Skeletal muscle tissue (tissue), 4 donors: Measurements from ENCODE around the gene MXRA7. TPM values are rescaled to one million over a fixed set of nuclear protein-coding genes. Genes with fewer than 3 reads are reported as not detected.
A peak's percentile ranks its signal among the peaks of the same experiment; 100 is the strongest.
"Not testable (repeated sequence)": the region's sequence is repeated elsewhere in the genome, so short reads cannot be mapped to it uniquely, and the experiment has no call there.

Source experiments
- H3K27ac ChIP-seq: one replicate; pipeline ENCODE4 v1.7.0; 2013; ENCODE audit warnings: mild to moderate bottlenecking, low read depth, low read length, inconsistent platforms
- H3K27me3 ChIP-seq, 3 donors: one replicate each; pipeline ENCODE4 v1.7.0; 2013; ENCODE audit warnings: low read length in 3 of 3; ENCODE audit not compliant: control insufficient read depth in 3 of 3, insufficient read depth in 3 of 3
- H3K36me3 ChIP-seq, 3 donors: one replicate each; pipeline ENCODE4 v1.7.0; 2013; ENCODE audit warnings: low read length in 3 of 3; ENCODE audit not compliant: control insufficient read depth in 3 of 3, insufficient read depth in 3 of 3
- H3K4me1 ChIP-seq, 3 donors: one replicate each; pipeline ENCODE4 v1.7.0; 2013; ENCODE audit warnings: low read length in 3 of 3, mild to moderate bottlenecking in 3 of 3; ENCODE audit not compliant: control insufficient read depth in 3 of 3, insufficient read depth in 3 of 3
- H3K4me3 ChIP-seq, 3 donors: one replicate each; pipeline ENCODE4 v1.7.0; 2013; ENCODE audit warnings: low read length in 3 of 3
- H3K9ac ChIP-seq, 3 donors: one replicate each; pipeline ENCODE4 v1.7.0; 2013; ENCODE audit warnings: low read length in 3 of 3, mild to moderate bottlenecking in 3 of 3, moderate library complexity in 2 of 3, low read depth in 1 of 3
- H3K9me3 ChIP-seq, 3 donors: one replicate each; pipeline ENCODE4 v1.7.0; 2013; ENCODE audit warnings: low read length in 3 of 3; ENCODE audit not compliant: control insufficient read depth in 3 of 3
- total RNA-seq: library from RNA; depleted of rRNA; stranded (reverse); fragments of >200 nt; gene quantifications from one replicate; pipeline ENCODE4 v1.2.3, GENCODE V29; 2014
- donor health status: Osteomylitis.

MXRA7 gene
- total RNA-seq, 1 donor from 2014 or later: 75.7 TPM

GRCh38 chr17:76707985-76708807, 2.6 kb downstream of the MXRA7 start:
- H3K27ac ChIP-seq: peak overlapping the region; percentile 83
- peak overlapping the region; percentile 33 to 89 (median 81) for H3K9ac ChIP-seq
- H3K4me3 ChIP-seq: peak overlapping the region; percentile 51 to 85 (median 66)
- H3K36me3 ChIP-seq: peaks cover 5 to 8% (median 5%) of the 10 kb centered on the region in 3 donors
- no peaks in the 10 kb centered on the region for H3K9me3 ChIP-seq
- H3K4me1 ChIP-seq: peaks cover 37 to 50% (median 37%) of the 10 kb centered on the region in 3 donors
- H3K27me3 ChIP-seq: no peaks in the 10 kb centered on the region

GRCh38 chr17:76706817-76707216, 3.9 kb downstream of the MXRA7 start:
- H3K4me3 ChIP-seq: no peak overlapping the region
- peaks cover 33 to 49% (median 41%) of the 10 kb centered on the region in 3 donors for H3K4me1 ChIP-seq
- H3K27ac ChIP-seq: no peak overlapping the region
- H3K27me3 ChIP-seq: no peaks in the 10 kb centered on the region
- no peak overlapping the region for H3K9ac ChIP-seq
- no peaks in the 10 kb centered on the region for H3K9me3 ChIP-seq
- peaks cover 0 to 5% (median 0%) of the 10 kb centered on the region in 3 donors for H3K36me3 ChIP-seq

- H3K9me3 ChIP-seq: no peaks in the 10 kb centered on the region
- H3K4me1 ChIP-seq: peaks cover 42 to 54% (median 53%) of the 10 kb centered on the region in 3 donors
- H3K27me3 ChIP-seq: no peaks in the 10 kb centered on the region
- peak overlapping the region in 1 of 3 donors; percentile 55 for H3K9ac ChIP-seq
- no peak overlapping the region for H3K4me3 ChIP-seq
- peaks cover 0 to 5% (median 0%) of the 10 kb centered on the region in 3 donors for H3K36me3 ChIP-seq
- H3K27ac ChIP-seq: no peak overlapping the region
These were observed 6.0 kb downstream of the MXRA7 start for GRCh38 chr17:76704805-76705204.

- Histone ChIP-seq H3K4me3 (no peak overlapping the region), H3K9ac (no peak overlapping the region), H3K9me3 (no peaks in the 10 kb centered on the region), H3K27me3 (no peaks in the 10 kb centered on the region), H3K27ac (no peak overlapping the region), H3K4me1 (peaks cover 42 to 53% (median 52%) of the 10 kb centered on the region in 3 donors), H3K36me3 (no peaks in the 10 kb centered on the region)
These were observed 7.7 kb downstream of the MXRA7 start for GRCh38 chr17:76702941-76703637.

DNA sequence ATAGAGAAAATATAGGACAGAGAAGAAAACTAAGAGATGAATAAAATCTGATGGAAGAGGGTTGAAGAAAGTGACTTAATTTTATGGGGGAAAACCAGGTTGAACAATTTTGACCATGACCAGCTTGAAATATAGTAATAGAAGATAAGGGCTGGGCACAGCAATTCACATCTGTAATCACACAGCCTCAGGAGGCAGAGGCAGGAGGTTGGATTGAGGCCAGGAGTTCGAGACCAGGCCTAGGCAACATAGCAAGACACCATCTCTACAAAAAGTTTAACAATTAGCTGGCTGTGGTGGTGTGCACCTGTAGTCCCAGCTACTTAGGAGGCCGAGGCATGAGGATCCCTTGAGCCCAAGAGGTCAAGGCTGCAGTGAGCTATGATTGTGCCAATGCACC, 8.7 kb downstream of the MXRA7 start:
- no peaks in the 10 kb centered on the region for H3K9me3 ChIP-seq
- no peaks in the 10 kb centered on the region for H3K27me3 ChIP-seq
- H3K9ac ChIP-seq: no peak overlapping the region
- peak overlapping the region; percentile 95 for H3K27ac ChIP-seq
- H3K4me3 ChIP-seq: no peak overlapping the region
- H3K4me1 ChIP-seq: peaks cover 42 to 54% (median 54%) of the 10 kb centered on the region in 3 donors
- no peaks in the 10 kb centered on the region for H3K36me3 ChIP-seq

- Histone ChIP-seq H3K36me3 (no peaks in the 10 kb centered on the region), H3K9ac (peak overlapping the region; percentile 80 to 95 (median 86)), H3K27ac (peak overlapping the region; percentile 95), H3K4me1 (peaks cover 47 to 60% (median 54%) of the 10 kb centered on the region in 3 donors), H3K9me3 (no peaks in the 10 kb centered on the region), H3K4me3 (peak overlapping the region in 2 of 3 donors; percentile 58 to 80), H3K27me3 (no peaks in the 10 kb centered on the region)
These were observed 9.2 kb downstream of the MXRA7 start for GRCh38 chr17:76701471-76701967.

GRCh38 chr17:76700617-76701470, 9.9 kb downstream of the MXRA7 start:
- Histone ChIP-seq H3K27ac (peak overlapping the region; percentile 95), H3K4me3 (peak overlapping the region; percentile 58 to 80 (median 60)), H3K27me3 (no peaks in the 10 kb centered on the region), H3K9ac (peak overlapping the region; percentile 80 to 95 (median 86)), H3K4me1 (peaks cover 48 to 64% (median 51%) of the 10 kb centered on the region in 3 donors), H3K9me3 (no peaks in the 10 kb centered on the region), H3K36me3 (no peaks in the 10 kb centered on the region)

GRCh38 chr17:76700270-76700616, 10.5 kb downstream of the MXRA7 start:
- Histone ChIP-seq H3K36me3 (peaks cover 0 to 2% (median 0%) of the 10 kb centered on the region in 3 donors), H3K4me1 (peaks cover 52 to 67% (median 56%) of the 10 kb centered on the region in 3 donors), H3K27ac (peak overlapping the region; percentile 95), H3K4me3 (peak overlapping the region; percentile 58 to 80 (median 60)), H3K9ac (peak overlapping the region; percentile 80 to 95 (median 86)), H3K9me3 (no peaks in the 10 kb centered on the region), H3K27me3 (no peaks in the 10 kb centered on the region)

- peak overlapping the region in 1 of 3 donors; percentile 13 for H3K4me3 ChIP-seq
- H3K27ac ChIP-seq: peak overlapping the region; percentile 63
- H3K4me1 ChIP-seq: peaks cover 54 to 67% (median 62%) of the 10 kb centered on the region in 3 donors
These were observed 12.2 kb downstream of the MXRA7 start for GRCh38 chr17:76698466-76698977.

More at GRCh38 chr17:76698466-76698977, 12.2 kb downstream of the MXRA7 start:
- not testable (repeated sequence) for H3K27me3 ChIP-seq, H3K9me3 ChIP-seq, H3K36me3 ChIP-seq
- H3K9ac ChIP-seq: peak overlapping the region in 1 of 3 donors; percentile 60
